Activated B cell treated with CpG ODN at 0.5 μM for 24 hours (primary cell): ENCODE results near the gene TTC29. TPM values are rescaled to one million over a fixed set of nuclear protein-coding genes. Genes with fewer than 3 reads are reported as not detected.

Source experiments
- ATAC-seq: fragments of 200-7000 bp; cut with Tn5 transposase; one replicate; pipeline ENCODE4 v1.10.0; 2021; ENCODE audit warnings: low read depth, mild to moderate bottlenecking, moderate library complexity
- CTCF ChIA-PET: fragments of 350-600 bp; sonication (Branson Sonifier 250); formaldehyde crosslinking; loops from one replicate; lab custom pipeline; 2021; ENCODE audit warnings: antibody characterized with exemption; lab: Charles Lee
- POLR2A ChIA-PET: fragments of 350-600 bp; sonication (Branson Sonifier 250); formaldehyde crosslinking; loops from one replicate; lab custom pipeline; 2021; ENCODE audit warnings: antibody characterized with exemption; lab: Charles Lee
- DNase-seq: peaks from one replicate; pipeline ENCODE4 v3.0.0; 2022
- H3K27ac Mint-ChIP-seq: one replicate; pipeline ENCODE4 v1.8.0; 2020; ENCODE audit warnings: mixed read lengths
- H3K27me3 Mint-ChIP-seq: one replicate; pipeline ENCODE4 v1.8.0; 2021; ENCODE audit warnings: mixed read lengths
- H3K36me3 Mint-ChIP-seq: one replicate; pipeline ENCODE4 v1.8.0; 2021; ENCODE audit warnings: low read depth, mixed read lengths
- H3K4me1 Mint-ChIP-seq: one replicate; pipeline ENCODE4 v1.8.0; 2021; ENCODE audit warnings: mixed read lengths
- H3K4me3 Mint-ChIP-seq: one replicate; pipeline ENCODE4 v1.8.0; 2020; ENCODE audit warnings: mild to moderate bottlenecking, mixed read lengths
- H3K9me3 Mint-ChIP-seq: one replicate; pipeline ENCODE4 v1.8.0; 2020; ENCODE audit warnings: mixed read lengths
- intact Hi-C: fragments of 100-400 bp; cut with micrococcal nuclease; formaldehyde crosslinking; loops from one replicate; pipeline ENCODE4 v1.15.1; 2024
- total RNA-seq: library from RNA; stranded (reverse); gene quantifications from 2 replicates; pipeline ENCODE4 v1.2.3, GENCODE V29; 2022
- TF ChIP-seq, protein P1 (sequence below): fragments of 200-600 bp; IDR thresholded peaks from one replicate; pipeline ENCODE4 v1.8.0; 2022; ENCODE audit warnings: antibody characterized with exemption, mild to moderate bottlenecking

Gene TTC29
- total RNA-seq, 1 donor from 2014 or later, result not detected

- H3K9me3 Mint-ChIP-seq, result no peaks in the 10 kb centered on the region
- POLR2A ChIA-PET, result no interaction called here
- no peak for DNase-seq
- no peak overlapping the region for H3K4me3 Mint-ChIP-seq
- no peaks in the 10 kb centered on the region for H3K27me3 Mint-ChIP-seq
- TF ChIP-seq, protein P1, sequence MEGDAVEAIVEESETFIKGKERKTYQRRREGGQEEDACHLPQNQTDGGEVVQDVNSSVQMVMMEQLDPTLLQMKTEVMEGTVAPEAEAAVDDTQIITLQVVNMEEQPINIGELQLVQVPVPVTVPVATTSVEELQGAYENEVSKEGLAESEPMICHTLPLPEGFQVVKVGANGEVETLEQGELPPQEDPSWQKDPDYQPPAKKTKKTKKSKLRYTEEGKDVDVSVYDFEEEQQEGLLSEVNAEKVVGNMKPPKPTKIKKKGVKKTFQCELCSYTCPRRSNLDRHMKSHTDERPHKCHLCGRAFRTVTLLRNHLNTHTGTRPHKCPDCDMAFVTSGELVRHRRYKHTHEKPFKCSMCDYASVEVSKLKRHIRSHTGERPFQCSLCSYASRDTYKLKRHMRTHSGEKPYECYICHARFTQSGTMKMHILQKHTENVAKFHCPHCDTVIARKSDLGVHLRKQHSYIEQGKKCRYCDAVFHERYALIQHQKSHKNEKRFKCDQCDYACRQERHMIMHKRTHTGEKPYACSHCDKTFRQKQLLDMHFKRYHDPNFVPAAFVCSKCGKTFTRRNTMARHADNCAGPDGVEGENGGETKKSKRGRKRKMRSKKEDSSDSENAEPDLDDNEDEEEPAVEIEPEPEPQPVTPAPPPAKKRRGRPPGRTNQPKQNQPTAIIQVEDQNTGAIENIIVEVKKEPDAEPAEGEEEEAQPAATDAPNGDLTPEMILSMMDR, result no peak
- no peak overlapping the region for H3K27ac Mint-ChIP-seq
- CTCF ChIA-PET, result no interaction called here
- no peak for ATAC-seq
- no peaks in the 10 kb centered on the region for H3K4me1 Mint-ChIP-seq
- no peaks in the 10 kb centered on the region for H3K36me3 Mint-ChIP-seq
- intact Hi-C loops, result no loop called here
Observed at GRCh38 chr4:146795711-146796110, 150.0 kb downstream of the TTC29 start.

DNA sequence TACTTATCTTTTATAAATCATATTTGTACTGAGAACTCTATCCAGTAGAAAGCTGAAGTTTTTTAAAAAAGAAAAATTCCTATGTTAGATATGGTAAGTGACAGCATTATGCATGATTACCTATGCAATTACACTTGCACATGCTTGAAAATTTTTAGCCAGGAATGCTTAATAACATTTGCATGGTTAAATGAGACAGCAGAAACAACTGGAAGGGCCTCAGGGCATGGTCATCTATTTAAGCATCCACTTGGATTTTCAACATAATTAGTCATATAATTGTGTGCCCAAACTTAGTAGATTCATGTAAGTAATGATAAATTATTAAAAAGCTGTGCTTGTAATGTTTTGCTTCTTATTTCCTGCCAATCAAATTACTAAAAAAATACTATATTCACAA is 151.9 kb downstream of the TTC29 start:
- H3K36me3 Mint-ChIP-seq, result no peaks in the 10 kb centered on the region
- no peaks in the 10 kb centered on the region for H3K9me3 Mint-ChIP-seq
- TF ChIP-seq, protein P1, result no peak
- no peaks in the 10 kb centered on the region for H3K27me3 Mint-ChIP-seq
- POLR2A ChIA-PET, result no interaction called here
- H3K27ac Mint-ChIP-seq, result no peak overlapping the region
- CTCF ChIA-PET, result no interaction called here
- ATAC-seq, result no peak
- intact Hi-C loops, result no loop called here
- no peak overlapping the region for H3K4me3 Mint-ChIP-seq
- H3K4me1 Mint-ChIP-seq, result no peaks in the 10 kb centered on the region
- no peak for DNase-seq

- intact Hi-C loops, result no loop called here
- ATAC-seq, result no peak
- Mint-ChIP-seq H3K36me3 (no peaks in the 10 kb centered on the region), H3K4me1 (no peaks in the 10 kb centered on the region), H3K4me3 (no peak overlapping the region), H3K9me3 (no peaks in the 10 kb centered on the region), H3K27me3 (no peaks in the 10 kb centered on the region), H3K27ac (no peak overlapping the region)
- ChIA-PET POLR2A (no interaction called here), CTCF (no interaction called here)
- no peak for DNase-seq
- TF ChIP-seq, protein P1, result no peak
Observed at GRCh38 chr4:146791439-146791838, 154.2 kb downstream of the TTC29 start.

- Mint-ChIP-seq H3K4me3 (no peak overlapping the region), H3K4me1 (no peaks in the 10 kb centered on the region), H3K27me3 (no peaks in the 10 kb centered on the region), H3K27ac (no peak overlapping the region), H3K36me3 (no peaks in the 10 kb centered on the region), H3K9me3 (no peaks in the 10 kb centered on the region)
- no peak for ATAC-seq
- TF ChIP-seq, protein P1, result no peak
- intact Hi-C loops, result no loop called here
- ChIA-PET CTCF (no interaction called here), POLR2A (no interaction called here)
- no peak for DNase-seq
Observed at GRCh38 chr4:146790515-146790914, 155.1 kb downstream of the TTC29 start.

GRCh38 chr4:146787731-146788130 is 157.9 kb downstream of the TTC29 start:
- DNase-seq (no peak), ATAC-seq (no peak)
- Mint-ChIP-seq H3K4me3 (no peak overlapping the region), H3K27me3 (no peaks in the 10 kb centered on the region), H3K9me3 (no peaks in the 10 kb centered on the region), H3K36me3 (no peaks in the 10 kb centered on the region), H3K27ac (no peak overlapping the region), H3K4me1 (no peaks in the 10 kb centered on the region)
- TF ChIP-seq, protein P1, result no peak
- CTCF ChIA-PET, result no interaction called here
- intact Hi-C loops, result no loop called here
- POLR2A ChIA-PET, result no interaction called here
